Osteocyte (in vitro differentiated cells): ENCODE measurements around the gene NOD2. TPM values are rescaled to one million over a fixed set of nuclear protein-coding genes. Genes with fewer than 3 reads are reported as not detected.

Experiments used
- DNase-seq: peaks from one replicate; pipeline ENCODE4 v3.0.0; 2021; ENCODE audit warnings: mixed read lengths; ENCODE audit not compliant: unreplicated experiment; ENCODE audit errors: extremely low spot score
- H3K27ac Mint-ChIP-seq: one replicate; pipeline ENCODE4 v1.8.0; 2021; ENCODE audit warnings: mild to moderate bottlenecking, mixed read lengths; ENCODE audit not compliant: unreplicated experiment
- H3K27me3 Mint-ChIP-seq: one replicate; pipeline ENCODE4 v1.8.0; 2021; ENCODE audit warnings: mixed read lengths; ENCODE audit not compliant: unreplicated experiment
- H3K36me3 Mint-ChIP-seq: one replicate; pipeline ENCODE4 v1.8.0; 2021; ENCODE audit warnings: mixed read lengths; ENCODE audit not compliant: unreplicated experiment
- H3K4me1 Mint-ChIP-seq: one replicate; pipeline ENCODE4 v1.8.0; 2021; ENCODE audit warnings: mixed read lengths; ENCODE audit not compliant: unreplicated experiment
- H3K4me3 Mint-ChIP-seq: one replicate; pipeline ENCODE4 v1.8.0; 2021; ENCODE audit warnings: mild to moderate bottlenecking, moderate library complexity, mixed read lengths; ENCODE audit not compliant: unreplicated experiment
- H3K9me3 Mint-ChIP-seq: one replicate; pipeline ENCODE4 v1.8.0; 2021; ENCODE audit warnings: mixed read lengths; ENCODE audit not compliant: unreplicated experiment
- CTCF ChIP-seq: fragments of 200-600 bp; sonication (generic); IDR thresholded peaks from 2 replicates; pipeline ENCODE4 v1.5.0; 2021; ENCODE audit warnings: antibody characterized with exemption, mild to moderate bottlenecking, moderate library complexity
- total RNA-seq: library from RNA; stranded (reverse); gene quantifications from 2 replicates; pipeline ENCODE4 v1.2.1, GENCODE V29; 2021

The NOD2 gene
- total RNA-seq, 1 donor from 2014 or later: not detected

- TF ChIP-seq CTCF: no peak
- no peaks in the 10 kb centered on the region for H3K4me1 Mint-ChIP-seq
- H3K9me3 Mint-ChIP-seq: no peaks in the 10 kb centered on the region
- no peak for DNase-seq
- no peaks in the 10 kb centered on the region for H3K36me3 Mint-ChIP-seq
- H3K27me3 Mint-ChIP-seq: peaks cover 5% of the 10 kb centered on the region
- H3K4me3 Mint-ChIP-seq: no peak overlapping the region
- H3K27ac Mint-ChIP-seq: no peak overlapping the region
These were observed 24.1 kb downstream of the NOD2 start for GRCh38 chr16:50717494-50717893.

GRCh38 chr16:50718061-50718760 is 24.8 kb downstream of the NOD2 start:
- Mint-ChIP-seq H3K27ac (no peak overlapping the region), H3K4me1 (no peaks in the 10 kb centered on the region), H3K4me3 (no peak overlapping the region), H3K9me3 (no peaks in the 10 kb centered on the region), H3K36me3 (no peaks in the 10 kb centered on the region), H3K27me3 (peaks cover 6% of the 10 kb centered on the region)
- DNase-seq: no peak
- no peak for TF ChIP-seq CTCF

- no peaks in the 10 kb centered on the region for H3K4me1 Mint-ChIP-seq
- no peaks in the 10 kb centered on the region for H3K36me3 Mint-ChIP-seq
- no peak overlapping the region for H3K27ac Mint-ChIP-seq
- DNase-seq: no peak
- no peak overlapping the region for H3K4me3 Mint-ChIP-seq
- peaks cover 1% of the 10 kb centered on the region for H3K9me3 Mint-ChIP-seq
- no peak for TF ChIP-seq CTCF
- H3K27me3 Mint-ChIP-seq: peaks cover 7% of the 10 kb centered on the region
These were observed 25.5 kb downstream of the NOD2 start for GRCh38 chr16:50718761-50719400.

GRCh38 chr16:50719401-50720337 is 26.3 kb downstream of the NOD2 start:
- no peak overlapping the region for H3K27ac Mint-ChIP-seq
- H3K4me1 Mint-ChIP-seq: no peaks in the 10 kb centered on the region
- H3K4me3 Mint-ChIP-seq: no peak overlapping the region
- H3K36me3 Mint-ChIP-seq: no peaks in the 10 kb centered on the region
- peaks cover 9% of the 10 kb centered on the region for H3K9me3 Mint-ChIP-seq
- DNase-seq: no peak
- no peak for TF ChIP-seq CTCF
- peaks cover 7% of the 10 kb centered on the region for H3K27me3 Mint-ChIP-seq
